SK-N-DZ (cell line): ENCODE measurements around the gene CREB3.

Source experiments
- DNase-seq: peaks from one replicate; pipeline ENCODE4 v3.0.0-alpha.2; 2015; ENCODE audit warnings: low spot score

CREB3 gene

GRCh38 chr9:35700942-35701341 is 31.5 kb upstream of the CREB3 start:
- DNase-seq: no peak

GRCh38 chr9:35702696-35703095 is 29.8 kb upstream of the CREB3 start:
- DNase-seq: no peak

- DNase-seq: no peak
Measured at GRCh38 chr9:35703906-35704672, 28.4 kb upstream of the CREB3 start.

GRCh38 chr9:35705372-35705771 is 27.1 kb upstream of the CREB3 start:
- no peak for DNase-seq

- no peak for DNase-seq
Measured at GRCh38 chr9:35705836-35706430, 26.5 kb upstream of the CREB3 start.

- DNase-seq: no peak
Measured at GRCh38 chr9:35706951-35707350, 25.5 kb upstream of the CREB3 start.

GRCh38 chr9:35708146-35708545 is 24.3 kb upstream of the CREB3 start:
- no peak for DNase-seq

GRCh38 chr9:35710818-35711500 is 21.5 kb upstream of the CREB3 start:
- DNase-seq: no peak

- DNase-seq: no peak
Measured at GRCh38 chr9:35711501-35712428, 20.7 kb upstream of the CREB3 start.

GRCh38 chr9:35712762-35713400 is 19.6 kb upstream of the CREB3 start:
- DNase-seq: no peak

GRCh38 chr9:35713578-35713977 is 18.9 kb upstream of the CREB3 start:
- no peak for DNase-seq

GRCh38 chr9:35714123-35714522 is 18.3 kb upstream of the CREB3 start:
- no peak for DNase-seq

- no peak for DNase-seq
Measured at GRCh38 chr9:35714579-35715252, 17.8 kb upstream of the CREB3 start.

GRCh38 chr9:35716230-35716629 is 16.2 kb upstream of the CREB3 start:
- no peak for DNase-seq

GRCh38 chr9:35717132-35717870 is 15.2 kb upstream of the CREB3 start:
- DNase-seq: no peak

GRCh38 chr9:35718721-35719511 is 13.6 kb upstream of the CREB3 start:
- DNase-seq: no peak

- DNase-seq: no peak
Measured at GRCh38 chr9:35719546-35719945, 12.9 kb upstream of the CREB3 start.

- no peak for DNase-seq
Measured at GRCh38 chr9:35723426-35723825, 9.0 kb upstream of the CREB3 start.

GRCh38 chr9:35723908-35724307 is 8.6 kb upstream of the CREB3 start:
- DNase-seq: no peak
